Heart left ventricle (tissue), 16 donors: ENCODE data around the gene GPR176. TPM values are rescaled to one million over a fixed set of nuclear protein-coding genes. Genes with fewer than 3 reads are reported as not detected.
A peak's percentile ranks its signal among the peaks of the same experiment; 100 is the strongest.

Source experiments
- ATAC-seq, 4 donors: fragments of 200-7000 bp; cut with Tn5 transposase; one replicate each; pipeline ENCODE4 v1.9.1; 2020 to 2022; ENCODE audit warnings: moderate library complexity in 4 of 4, mild to moderate bottlenecking in 3 of 4, moderate number of reproducible peaks in 1 of 4
- DNase-seq, 5 donors: peaks; one replicate each; pipeline ENCODE4 v3.0.0-alpha.2; 2020
- H3K27ac ChIP-seq, 12 donors: fragments of 200-600 bp; sonication (generic) in 4 of 12; one replicate each; pipeline versions ENCODE4 v1.5.0 to v1.8.0; 2016 to 2022; ENCODE audit warnings: mild to moderate bottlenecking in 2 of 12
- H3K27me3 ChIP-seq, 9 donors: fragments of 200-600 bp; sonication (generic) in 2 of 9; one replicate each; pipeline versions ENCODE4 v1.5.1 to v1.8.0; 2016 to 2022; ENCODE audit warnings: mild to moderate bottlenecking in 3 of 9
- H3K36me3 ChIP-seq, 9 donors: fragments of 200-600 bp; sonication (generic) in 2 of 9; one replicate each; pipeline versions ENCODE4 v1.5.0 to v1.8.0; 2018 to 2022; ENCODE audit warnings: mild to moderate bottlenecking in 2 of 9
- H3K4me1 ChIP-seq, 12 donors: fragments of 200-600 bp; sonication (generic) in 4 of 12; one replicate each; pipeline versions ENCODE4 v1.5.0 to v1.8.0; 2016 to 2022; ENCODE audit warnings: mild to moderate bottlenecking in 3 of 12
- H3K4me3 ChIP-seq, 12 donors: fragments of 200-600 bp; sonication (generic) in 4 of 12; one replicate each; pipeline versions ENCODE4 v1.5.0 to v1.8.0; 2017 to 2022; ENCODE audit warnings: mild to moderate bottlenecking in 9 of 12, moderate library complexity in 4 of 12
- H3K9me3 ChIP-seq, 12 donors: fragments of 200-600 bp; sonication (generic) in 4 of 12; one replicate each; pipeline versions ENCODE4 v1.5.0 to v1.8.0; 2016 to 2022; ENCODE audit warnings: mild to moderate bottlenecking in 1 of 12
- POLR2A ChIP-seq, 2 donors: fragments of 450-650 bp; IDR thresholded peaks; one replicate each; pipeline ENCODE4 v1.6.1; 2017; ENCODE audit warnings: antibody characterized with exemption in 2 of 2, mild to moderate bottlenecking in 2 of 2, moderate library complexity in 2 of 2
- WGBS, 4 donors: extraction: QIAGEN DNeasy Blood & Tissue Kit in 2 of 4; methylation state at CpG; one replicate each; pipeline versions ENCODE4 v1.1.5 to v1.1.7; 2013 to 2018; 5-methylcytosine and 5-hydroxymethylcytosine counted together
- intact Hi-C, 10 donors: fragments of 100-400 bp; cut with DNase I; formaldehyde crosslinking; loops; one replicate each; pipeline versions ENCODE4 v1.11.1 to v1.14.2; 2022
- polyA plus RNA-seq, 2 donors: library from polyadenylated mRNA; stranded (reverse); fragments of 200-250 nt; gene quantifications; one replicate each; pipeline ENCODE4 v1.2.3, GENCODE V29; 2013
- total RNA-seq, 9 donors: library from RNA; depleted of rRNA in 2 of 9; stranded (reverse); fragments of >200 nt in 2 of 9; fragmentation: NEBNext Ultra II Directional in 3 of 9; extraction: Animal tissue kit (Norgen Biotek cat#: 25700) in 3 of 9; gene quantifications; one replicate each; pipeline versions ENCODE4 v1.1.0 to v1.2.4, GENCODE V29; 2016 to 2023
- TF ChIP-seq, protein P1 (sequence below), 12 donors: fragments of 200-600 bp; sonication (generic) in 4 of 12; IDR thresholded peaks; one replicate each; pipeline versions ENCODE4 v1.5.0 to v1.8.0; 2018 to 2022; ENCODE audit warnings: antibody characterized with exemption in 12 of 12, mild to moderate bottlenecking in 5 of 12
- donor health status: ischemic (EF 13 %, LVEDD 7.1; RV severe dilation, severe dysfunction).
- donor health status: healthy with polysubstance abuse.
- donor health status: DM: no; HTN: yes; CAD: no.
- donor health status: DM: no; HTN: no; CAD: no.
- donor health status: ischemic (EF 25% LVEDD 6.9; RV normal size, moderate dysfunction).
- donor health status: ischemic (EF 25% LVEDD 5.7; RV mildly dilated, moderate dysfunction).
- donor health status: healthy.
- donor health status: DM: yes; HTN: yes; CAD: no.
- donor health status: ischemic (EF 35%, LVEDD 5.7; RV mildly dilated, moderate dysfunction).
- donor health status: nonischemic (EF 11% LVEDD 7.7; RV severe dilation, severe dysfunction).
- donor health status: DM: yes; HTN: yes; CAD: no.
- donor health status: PGD.
- donor health status: ischemic (EF 29% LVEDD 5.4; RV normal size, mild dysfunction).
- donor health status: nonischemic (EF 23%, LVEDD 6.1; RV moderate dilation, normal function).

The GPR176 gene
- total and polyA plus RNA-seq, 11 donors, result 1.1 to 4.3 (median 2.1) TPM

DNA sequence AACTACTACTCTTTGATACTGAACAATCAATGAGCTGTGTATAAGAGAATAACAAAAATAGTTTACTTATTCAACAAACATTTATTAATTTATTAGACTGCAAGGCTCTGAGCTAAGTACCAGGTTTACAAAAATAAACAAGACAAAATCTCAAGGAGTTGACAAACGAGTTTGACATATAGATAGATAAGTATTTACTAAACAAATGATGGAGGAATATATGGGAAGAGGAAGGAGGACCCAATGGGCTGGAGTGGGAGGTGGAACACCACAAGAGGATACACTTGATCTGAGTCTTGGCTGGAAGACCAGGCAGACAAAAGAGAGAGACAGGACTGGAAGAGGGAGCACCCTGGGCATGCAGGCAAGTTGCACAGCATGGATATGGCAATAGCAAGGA, 89.9 kb downstream of the GPR176 start:
- H3K4me1 ChIP-seq, result peaks cover 0 to 3% (median 0%) of the 10 kb centered on the region in 12 donors
- no peak for ATAC-seq
- WGBS, 4 donors, result 47 to 53% (median 51%) methylated on average over 1 of the region's 1 CpG
- H3K9me3 ChIP-seq, result no peaks in the 10 kb centered on the region
- H3K36me3 ChIP-seq, result no peaks in the 10 kb centered on the region
- H3K4me3 ChIP-seq, result no peak overlapping the region
- intact Hi-C loops, result no loop called here
- no peak for DNase-seq
- H3K27ac ChIP-seq, result no peak overlapping the region
- TF ChIP-seq, protein P1, sequence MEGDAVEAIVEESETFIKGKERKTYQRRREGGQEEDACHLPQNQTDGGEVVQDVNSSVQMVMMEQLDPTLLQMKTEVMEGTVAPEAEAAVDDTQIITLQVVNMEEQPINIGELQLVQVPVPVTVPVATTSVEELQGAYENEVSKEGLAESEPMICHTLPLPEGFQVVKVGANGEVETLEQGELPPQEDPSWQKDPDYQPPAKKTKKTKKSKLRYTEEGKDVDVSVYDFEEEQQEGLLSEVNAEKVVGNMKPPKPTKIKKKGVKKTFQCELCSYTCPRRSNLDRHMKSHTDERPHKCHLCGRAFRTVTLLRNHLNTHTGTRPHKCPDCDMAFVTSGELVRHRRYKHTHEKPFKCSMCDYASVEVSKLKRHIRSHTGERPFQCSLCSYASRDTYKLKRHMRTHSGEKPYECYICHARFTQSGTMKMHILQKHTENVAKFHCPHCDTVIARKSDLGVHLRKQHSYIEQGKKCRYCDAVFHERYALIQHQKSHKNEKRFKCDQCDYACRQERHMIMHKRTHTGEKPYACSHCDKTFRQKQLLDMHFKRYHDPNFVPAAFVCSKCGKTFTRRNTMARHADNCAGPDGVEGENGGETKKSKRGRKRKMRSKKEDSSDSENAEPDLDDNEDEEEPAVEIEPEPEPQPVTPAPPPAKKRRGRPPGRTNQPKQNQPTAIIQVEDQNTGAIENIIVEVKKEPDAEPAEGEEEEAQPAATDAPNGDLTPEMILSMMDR (IDR thresholded peaks at IDR 0.05), result no peak
- no peak for TF ChIP-seq POLR2A (IDR thresholded peaks at IDR 0.05)
- H3K27me3 ChIP-seq, result no peaks in the 10 kb centered on the region

DNA sequence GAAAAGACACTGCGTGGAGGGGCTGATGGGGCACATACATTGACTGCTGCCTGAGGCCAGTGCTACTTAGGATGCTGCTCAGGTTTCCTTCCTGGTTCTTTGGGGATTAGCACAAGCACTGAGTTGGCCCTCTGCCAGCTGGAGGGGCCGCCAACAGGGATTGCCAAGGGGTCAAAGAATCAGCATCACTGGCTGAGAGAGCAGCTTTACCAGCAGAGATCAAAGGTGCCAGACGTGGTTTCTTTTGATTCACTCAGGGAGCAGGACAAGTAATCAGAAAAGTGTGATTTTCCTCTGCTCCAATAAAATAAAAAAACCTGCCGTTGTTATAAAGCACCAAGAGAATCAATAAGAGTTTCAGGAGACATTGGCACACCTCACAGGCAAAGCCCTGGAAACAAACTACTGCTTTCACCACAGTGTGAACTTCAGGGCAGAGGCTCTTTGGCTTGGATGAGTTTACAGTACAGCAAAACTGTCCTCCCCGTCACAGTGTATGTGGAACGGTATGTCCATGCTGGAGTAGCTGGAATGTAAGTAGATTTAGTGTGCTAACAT, 91.6 kb downstream of the GPR176 start:
- Histone ChIP-seq H3K27me3 (no peaks in the 10 kb centered on the region), H3K9me3 (no peaks in the 10 kb centered on the region), H3K36me3 (no peaks in the 10 kb centered on the region), H3K4me1 (peaks cover 0 to 3% (median 0%) of the 10 kb centered on the region in 12 donors), H3K27ac (no peak overlapping the region), H3K4me3 (no peak overlapping the region)
- DNase-seq (no peak), ATAC-seq (peak in 1 of 4 donors; percentile 51)
- TF ChIP-seq, protein P1 (IDR thresholded peaks at IDR 0.05), result no peak
- TF ChIP-seq POLR2A (IDR thresholded peaks at IDR 0.05), result no peak
- intact Hi-C loops, result no loop called here
- 60 to 73% (median 64%) methylated on average over 6 of the region's 6 CpGs for WGBS, 4 donors

DNA sequence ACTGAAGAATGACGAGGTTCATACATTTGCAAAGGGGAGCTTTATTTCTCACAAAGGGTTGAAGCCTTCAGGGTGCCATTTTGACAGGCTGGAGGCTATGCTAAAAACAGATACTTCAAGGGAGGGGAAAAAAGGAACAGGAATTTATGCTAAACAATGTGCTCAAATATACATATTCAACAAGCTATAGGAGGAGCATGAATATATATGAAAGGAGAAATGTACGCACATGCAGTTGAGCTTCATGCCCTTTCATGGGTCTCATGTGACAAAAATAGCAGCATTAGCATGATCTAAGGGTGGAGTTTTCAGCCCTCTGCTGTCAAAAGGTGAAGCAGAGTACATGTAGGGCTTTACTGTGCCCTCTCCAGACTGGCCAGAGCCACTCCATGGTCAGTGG, 93.1 kb downstream of the GPR176 start:
- ATAC-seq, result no peak
- WGBS, 4 donors, result 95 to 99% (median 98%) methylated on average over 2 of the region's 2 CpGs
- no peak for DNase-seq
- TF ChIP-seq, protein P1 (IDR thresholded peaks at IDR 0.05), result no peak
- no peak for TF ChIP-seq POLR2A (IDR thresholded peaks at IDR 0.05)
- intact Hi-C loops, result no loop called here
- Histone ChIP-seq H3K27ac (no peak overlapping the region), H3K27me3 (no peaks in the 10 kb centered on the region), H3K4me3 (no peak overlapping the region), H3K36me3 (no peaks in the 10 kb centered on the region), H3K4me1 (peaks cover 0 to 3% (median 0%) of the 10 kb centered on the region in 12 donors), H3K9me3 (no peaks in the 10 kb centered on the region)

DNA sequence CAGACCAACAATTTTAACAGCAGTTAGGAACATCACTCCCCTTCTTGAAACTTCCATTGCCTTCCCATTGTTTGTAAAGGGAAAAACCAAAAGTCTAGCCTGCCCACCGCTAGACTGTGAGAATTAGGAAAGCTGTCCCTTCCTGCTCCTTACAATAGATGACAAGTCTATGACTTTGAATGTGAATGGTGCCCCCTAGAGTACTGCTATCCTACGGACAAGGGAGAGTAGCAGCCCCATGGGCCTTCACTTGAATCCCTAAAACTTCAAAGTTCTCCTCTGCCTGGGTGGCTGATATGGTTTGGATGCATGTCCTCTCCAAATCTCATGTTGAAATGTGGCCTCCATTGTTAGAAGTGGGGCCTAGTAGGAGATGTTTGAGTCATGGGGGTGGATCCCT, 96.4 kb downstream of the GPR176 start:
- WGBS, 4 donors, result 80 to 90% (median 88%) methylated on average over 2 of the region's 2 CpGs
- Histone ChIP-seq H3K9me3 (no peaks in the 10 kb centered on the region), H3K4me3 (no peak overlapping the region), H3K4me1 (peaks cover 0 to 3% (median 0%) of the 10 kb centered on the region in 12 donors), H3K36me3 (no peaks in the 10 kb centered on the region), H3K27ac (no peak overlapping the region), H3K27me3 (no peaks in the 10 kb centered on the region)
- no peak for ATAC-seq
- intact Hi-C loops, result no loop called here
- no peak for DNase-seq
- no peak for TF ChIP-seq POLR2A (IDR thresholded peaks at IDR 0.05)
- TF ChIP-seq, protein P1 (IDR thresholded peaks at IDR 0.05), result no peak
